Measurements from ENCODE around the gene CIT. TPM values are rescaled to one million over a fixed set of nuclear protein-coding genes. Genes with fewer than 3 reads are reported as not detected.

The CIT gene
- total RNA-seq, 3 donors from 2014 or later (not counting 1 experiment from before 2014, with no cell fraction given): 2.8 to 4.2 (median 3.6) TPM

- no peak for DNase-seq
- intact Hi-C loops (cut with micrococcal nuclease): no loop called here
- WGBS (ENCODE audit: insufficient coverage): 97% methylated on average over 6 of the region's 8 CpGs
- ATAC-seq: no peak
- no peaks in the 10 kb centered on the region for H3K4me1 Mint-ChIP-seq
- Histone ChIP-seq H3K36me3 (ENCODE audit: control insufficient read depth, insufficient read depth, low read length) (no peaks in the 10 kb centered on the region), H3K9me3 (ENCODE audit: control insufficient read depth, insufficient read depth, low read length) (no peaks in the 10 kb centered on the region), H3K4me1 (ENCODE audit: control insufficient read depth, insufficient read depth, low read length) (no peaks in the 10 kb centered on the region), H3K27ac (ENCODE audit: low read length) (no peak overlapping the region), H3K27me3 (ENCODE audit: control insufficient read depth, insufficient read depth, low read length) (no peaks in the 10 kb centered on the region), H3K4me3 (ENCODE audit: low read length) (no peak overlapping the region)
- H3K27ac Mint-ChIP-seq: no peak overlapping the region
- no peaks in the 10 kb centered on the region for H3K27me3 Mint-ChIP-seq (ENCODE audit: low read depth in 2 of 2)
- no peak overlapping the region for H3K4me3 Mint-ChIP-seq
- H3K36me3 Mint-ChIP-seq: no peaks in the 10 kb centered on the region
- no peak for TF ChIP-seq CTCF (IDR thresholded peaks at IDR 0.05)
- H3K9me3 Mint-ChIP-seq: no peaks in the 10 kb centered on the region
These were observed 147.2 kb downstream of the CIT start for GRCh38 chr12:119729871-119730270.

- 95% methylated on average over 6 of the region's 6 CpGs for WGBS (ENCODE audit: insufficient coverage)
- intact Hi-C loops (cut with micrococcal nuclease): no loop called here
- no peak overlapping the region for H3K4me3 Mint-ChIP-seq
These were observed 148.7 kb downstream of the CIT start for GRCh38 chr12:119728444-119728745.

GRCh38 chr12:119727600-119728443, 149.3 kb downstream of the CIT start:
- no peak overlapping the region for H3K4me3 Mint-ChIP-seq
- WGBS (ENCODE audit: insufficient coverage): 90% methylated on average over 3 of the region's 3 CpGs
- intact Hi-C loops (cut with micrococcal nuclease): no loop called here
- no peaks in the 10 kb centered on the region for H3K9me3 ChIP-seq (ENCODE audit: control insufficient read depth, insufficient read depth, low read length)
- H3K4me3 ChIP-seq (ENCODE audit: low read length): no peak overlapping the region
- no peaks in the 10 kb centered on the region for H3K4me1 ChIP-seq (ENCODE audit: control insufficient read depth, insufficient read depth, low read length)
- ATAC-seq: no peak
- no peaks in the 10 kb centered on the region for H3K4me1 Mint-ChIP-seq
- no peak overlapping the region for H3K27ac ChIP-seq (ENCODE audit: low read length)
- no peaks in the 10 kb centered on the region for H3K36me3 ChIP-seq (ENCODE audit: control insufficient read depth, insufficient read depth, low read length)
- no peaks in the 10 kb centered on the region for H3K9me3 Mint-ChIP-seq
- H3K27ac Mint-ChIP-seq: no peak overlapping the region
- no peaks in the 10 kb centered on the region for H3K27me3 ChIP-seq (ENCODE audit: control insufficient read depth, insufficient read depth, low read length)
- no peaks in the 10 kb centered on the region for H3K27me3 Mint-ChIP-seq (ENCODE audit: low read depth in 2 of 2)
- no peak for TF ChIP-seq CTCF (IDR thresholded peaks at IDR 0.05)
- no peaks in the 10 kb centered on the region for H3K36me3 Mint-ChIP-seq
- no peak for DNase-seq

More at GRCh38 chr12:119728444-119728745, 148.7 kb downstream of the CIT start:
- ATAC-seq (no peak), DNase-seq (no peak)
- Histone ChIP-seq H3K9me3 (ENCODE audit: control insufficient read depth, insufficient read depth, low read length) (no peaks in the 10 kb centered on the region), H3K4me3 (ENCODE audit: low read length) (no peak overlapping the region), H3K4me1 (ENCODE audit: control insufficient read depth, insufficient read depth, low read length) (no peaks in the 10 kb centered on the region), H3K27ac (ENCODE audit: low read length) (no peak overlapping the region), H3K27me3 (ENCODE audit: control insufficient read depth, insufficient read depth, low read length) (no peaks in the 10 kb centered on the region), H3K36me3 (ENCODE audit: control insufficient read depth, insufficient read depth, low read length) (no peaks in the 10 kb centered on the region)
- Mint-ChIP-seq H3K4me1 (no peaks in the 10 kb centered on the region), H3K27ac (no peak overlapping the region), H3K36me3 (no peaks in the 10 kb centered on the region), H3K27me3 (ENCODE audit: low read depth in 2 of 2) (no peaks in the 10 kb centered on the region), H3K9me3 (no peaks in the 10 kb centered on the region)
- TF ChIP-seq CTCF (IDR thresholded peaks at IDR 0.05): no peak

GRCh38 chr12:119725523-119725922, 151.6 kb downstream of the CIT start:
- no peaks in the 10 kb centered on the region for H3K36me3 ChIP-seq (ENCODE audit: control insufficient read depth, insufficient read depth, low read length)
- no peaks in the 10 kb centered on the region for H3K27me3 Mint-ChIP-seq (ENCODE audit: low read depth in 2 of 2)
- intact Hi-C loops (cut with micrococcal nuclease): no loop called here

More at GRCh38 chr12:119725523-119725922, 151.6 kb downstream of the CIT start:
- Mint-ChIP-seq H3K9me3 (no peaks in the 10 kb centered on the region), H3K4me3 (no peak overlapping the region), H3K4me1 (no peaks in the 10 kb centered on the region), H3K36me3 (no peaks in the 10 kb centered on the region), H3K27ac (no peak overlapping the region)
- no peaks in the 10 kb centered on the region for H3K9me3 ChIP-seq (ENCODE audit: control insufficient read depth, insufficient read depth, low read length)
- DNase-seq (no peak), ATAC-seq (no peak)
- no peaks in the 10 kb centered on the region for H3K27me3 ChIP-seq (ENCODE audit: control insufficient read depth, insufficient read depth, low read length)
- H3K27ac ChIP-seq (ENCODE audit: low read length): no peak overlapping the region
- WGBS (ENCODE audit: insufficient coverage): 100% methylated on average over 4 of the region's 4 CpGs
- TF ChIP-seq CTCF (IDR thresholded peaks at IDR 0.05): no peak
- H3K4me3 ChIP-seq (ENCODE audit: low read length): no peak overlapping the region
- no peaks in the 10 kb centered on the region for H3K4me1 ChIP-seq (ENCODE audit: control insufficient read depth, insufficient read depth, low read length)

Measured in natural killer cell (primary cell).